ENCODE measurements around the gene CECR2. TPM values are rescaled to one million over a fixed set of nuclear protein-coding genes. Genes with fewer than 3 reads are reported as not detected.

The CECR2 gene
- polyA plus RNA-seq, 1 donor from 2014 or later = 2.1 TPM

DNA sequence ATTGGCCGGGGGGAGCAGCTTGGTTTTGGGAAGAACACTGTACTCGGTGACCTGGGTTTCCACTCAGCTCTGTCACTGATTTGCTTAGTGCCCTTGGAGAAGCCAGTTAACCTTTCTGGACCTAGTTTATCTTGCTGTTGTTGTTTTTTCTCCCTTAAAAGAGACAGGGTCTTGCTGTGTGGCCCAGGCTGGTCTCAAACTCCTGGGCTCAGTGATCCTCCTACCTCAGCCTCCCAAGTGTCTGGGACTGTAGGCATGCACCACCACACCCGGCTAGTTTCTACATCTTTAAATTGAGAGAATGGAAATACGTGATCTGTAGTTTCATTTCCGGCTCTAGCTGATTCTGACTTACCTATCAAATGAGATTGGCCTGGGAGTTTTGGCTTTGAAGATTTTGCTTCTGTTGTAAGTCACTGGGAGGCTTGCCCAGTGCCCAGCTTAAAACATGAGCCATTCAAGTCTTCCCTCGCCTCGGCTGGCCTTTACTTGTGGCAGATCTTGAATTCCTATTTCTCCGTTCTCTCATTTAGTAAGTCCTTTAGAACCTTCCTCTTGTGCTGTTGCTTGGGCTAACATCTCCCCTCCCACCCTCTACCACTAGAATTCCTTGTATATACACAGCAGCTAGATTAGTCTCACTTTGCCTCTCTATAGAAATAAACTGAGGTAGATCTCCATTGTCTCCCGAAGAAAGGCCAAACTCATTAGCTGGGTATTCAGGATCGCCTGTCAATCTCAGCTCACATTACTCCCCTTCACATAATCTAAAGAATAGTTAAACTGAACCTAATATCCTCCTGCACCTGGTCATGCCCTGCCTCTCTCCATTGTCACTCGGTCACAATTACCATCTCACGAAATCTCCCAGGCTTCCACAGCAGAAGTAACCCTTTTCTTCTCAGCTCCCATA lies 106.3 kb downstream of the CECR2 start:
- Histone ChIP-seq H3K36me3 (ENCODE audit: insufficient read depth, low read length) (no peaks in the 10 kb centered on the region), H3K27ac (ENCODE audit: low read length) (no peak overlapping the region), H3K79me2 (replicated peaks; ENCODE audit: insufficient read depth, low read length) (peaks cover 13% of the 10 kb centered on the region), H3K27me3 (ENCODE audit: insufficient read depth, low read depth, low read length) (no peaks in the 10 kb centered on the region), H3F3A (ENCODE audit: insufficient read depth, low read length, poor library complexity, severe bottlenecking) (no peaks in the 10 kb centered on the region), H3K9me3 (ENCODE audit: low read length) (no peaks in the 10 kb centered on the region), H3K9me2 (ENCODE audit: insufficient read depth, low read length) (no peaks in the 10 kb centered on the region), H3K9ac (ENCODE audit: low read length) (no peak overlapping the region), H3K4me3 (ENCODE audit: low read length) (no peak overlapping the region), H4K20me1 (ENCODE audit: insufficient read depth) (no peaks in the 10 kb centered on the region), H3K4me2 (ENCODE audit: low read length) (no peak overlapping the region), H2AFZ (ENCODE audit: low read depth, low read length) (no peak overlapping the region)
- TF ChIP-seq RAD21 (conservative IDR thresholded peaks at IDR 0.05) = no peak
- TF ChIP-seq EZH2 (IDR thresholded peaks at IDR 0.05; ENCODE audit: borderline replicate concordance, insufficient read depth, low read length, poor library complexity, severe bottlenecking) = no peak
- TF ChIP-seq SMC3 (conservative IDR thresholded peaks at IDR 0.05; ENCODE audit: poor library complexity) = no peak
- no peak for TF ChIP-seq POLR2AphosphoS5 (IDR thresholded peaks at IDR 0.05)
- no peak for TF ChIP-seq TAF1 (IDR thresholded peaks at IDR 0.05; ENCODE audit: low read depth)
- TF ChIP-seq MXI1 (conservative IDR thresholded peaks at IDR 0.05; ENCODE audit: poor library complexity, severe bottlenecking) = no peak
- TF ChIP-seq EP300 (conservative IDR thresholded peaks at IDR 0.05; ENCODE audit: poor library complexity, severe bottlenecking) = no peak
- no peak for TF ChIP-seq CTCF (IDR thresholded peaks at IDR 0.05; ENCODE audit: poor library complexity, severe bottlenecking)

- Histone ChIP-seq H3K9me2 (ENCODE audit: insufficient read depth, low read length) (no peaks in the 10 kb centered on the region), H3F3A (ENCODE audit: insufficient read depth, low read length, poor library complexity, severe bottlenecking) (no peaks in the 10 kb centered on the region), H3K4me3 (ENCODE audit: low read length) (no peak overlapping the region), H3K79me2 (replicated peaks; ENCODE audit: insufficient read depth, low read length) (peaks cover 11% of the 10 kb centered on the region), H3K27ac (ENCODE audit: low read length) (no peak overlapping the region), H2AFZ (ENCODE audit: low read depth, low read length) (no peak overlapping the region), H3K9me3 (ENCODE audit: low read length) (no peaks in the 10 kb centered on the region), H3K9ac (ENCODE audit: low read length) (no peak overlapping the region), H3K27me3 (ENCODE audit: insufficient read depth, low read depth, low read length) (no peaks in the 10 kb centered on the region), H4K20me1 (ENCODE audit: insufficient read depth) (no peaks in the 10 kb centered on the region), H3K36me3 (ENCODE audit: insufficient read depth, low read length) (no peaks in the 10 kb centered on the region), H3K4me2 (ENCODE audit: low read length) (no peak overlapping the region)
- no peak for TF ChIP-seq RAD21 (conservative IDR thresholded peaks at IDR 0.05)
- no peak for TF ChIP-seq MXI1 (conservative IDR thresholded peaks at IDR 0.05; ENCODE audit: poor library complexity, severe bottlenecking)
- no peak for TF ChIP-seq EZH2 (IDR thresholded peaks at IDR 0.05; ENCODE audit: borderline replicate concordance, insufficient read depth, low read length, poor library complexity, severe bottlenecking)
- no peak for TF ChIP-seq EP300 (conservative IDR thresholded peaks at IDR 0.05; ENCODE audit: poor library complexity, severe bottlenecking)
- TF ChIP-seq TAF1 (IDR thresholded peaks at IDR 0.05; ENCODE audit: low read depth) = no peak
- no peak for TF ChIP-seq POLR2AphosphoS5 (IDR thresholded peaks at IDR 0.05)
- TF ChIP-seq SMC3 (conservative IDR thresholded peaks at IDR 0.05; ENCODE audit: poor library complexity) = no peak
- no peak for TF ChIP-seq CTCF (IDR thresholded peaks at IDR 0.05; ENCODE audit: poor library complexity, severe bottlenecking)
- TF ChIP-seq, protein P1, sequence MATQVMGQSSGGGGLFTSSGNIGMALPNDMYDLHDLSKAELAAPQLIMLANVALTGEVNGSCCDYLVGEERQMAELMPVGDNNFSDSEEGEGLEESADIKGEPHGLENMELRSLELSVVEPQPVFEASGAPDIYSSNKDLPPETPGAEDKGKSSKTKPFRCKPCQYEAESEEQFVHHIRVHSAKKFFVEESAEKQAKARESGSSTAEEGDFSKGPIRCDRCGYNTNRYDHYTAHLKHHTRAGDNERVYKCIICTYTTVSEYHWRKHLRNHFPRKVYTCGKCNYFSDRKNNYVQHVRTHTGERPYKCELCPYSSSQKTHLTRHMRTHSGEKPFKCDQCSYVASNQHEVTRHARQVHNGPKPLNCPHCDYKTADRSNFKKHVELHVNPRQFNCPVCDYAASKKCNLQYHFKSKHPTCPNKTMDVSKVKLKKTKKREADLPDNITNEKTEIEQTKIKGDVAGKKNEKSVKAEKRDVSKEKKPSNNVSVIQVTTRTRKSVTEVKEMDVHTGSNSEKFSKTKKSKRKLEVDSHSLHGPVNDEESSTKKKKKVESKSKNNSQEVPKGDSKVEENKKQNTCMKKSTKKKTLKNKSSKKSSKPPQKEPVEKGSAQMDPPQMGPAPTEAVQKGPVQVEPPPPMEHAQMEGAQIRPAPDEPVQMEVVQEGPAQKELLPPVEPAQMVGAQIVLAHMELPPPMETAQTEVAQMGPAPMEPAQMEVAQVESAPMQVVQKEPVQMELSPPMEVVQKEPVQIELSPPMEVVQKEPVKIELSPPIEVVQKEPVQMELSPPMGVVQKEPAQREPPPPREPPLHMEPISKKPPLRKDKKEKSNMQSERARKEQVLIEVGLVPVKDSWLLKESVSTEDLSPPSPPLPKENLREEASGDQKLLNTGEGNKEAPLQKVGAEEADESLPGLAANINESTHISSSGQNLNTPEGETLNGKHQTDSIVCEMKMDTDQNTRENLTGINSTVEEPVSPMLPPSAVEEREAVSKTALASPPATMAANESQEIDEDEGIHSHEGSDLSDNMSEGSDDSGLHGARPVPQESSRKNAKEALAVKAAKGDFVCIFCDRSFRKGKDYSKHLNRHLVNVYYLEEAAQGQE (IDR thresholded peaks at IDR 0.05; ENCODE audit: borderline replicate concordance) = no peak
These were observed 107.6 kb downstream of the CECR2 start for GRCh38 chr22:17476838-17477237.
